GM10847 (cell line): ENCODE results near the gene AURKAIP1.

Experiments used
- POLR2A ChIP-seq: IDR thresholded peaks from 2 replicates; pipeline ENCODE4 v1.6.1; 2011; ENCODE audit not compliant: insufficient read length; ENCODE audit errors: extremely low read depth

The AURKAIP1 gene

GRCh38 chr1:1374929-1375662, at the start of gene AURKAIP1:
Gene AURKAIP1, minus strand, starts transcription at chr1:1375207. Its CDS starts 451 bp downstream, at chr1:1374756.
- peak; percentile 78 for TF ChIP-seq POLR2A

- TF ChIP-seq POLR2A: no peak
These were observed 49.7 kb upstream of the AURKAIP1 start for GRCh38 chr1:1424707-1425106.

GRCh38 chr1:1423245-1423597, 48.2 kb upstream of the AURKAIP1 start:
- TF ChIP-seq POLR2A: no peak

GRCh38 chr1:1422465-1423244, 47.6 kb upstream of the AURKAIP1 start:
- TF ChIP-seq POLR2A: no peak

- no peak for TF ChIP-seq POLR2A
These were observed 47.0 kb upstream of the AURKAIP1 start for GRCh38 chr1:1421907-1422464.

- no peak for TF ChIP-seq POLR2A
These were observed 46.3 kb upstream of the AURKAIP1 start, which contains the start of gene ANKRD65 for GRCh38 chr1:1421147-1421906. Gene ANKRD65, minus strand, starts transcription at chr1:1421276. Its CDS starts 271 bp downstream, at chr1:1421005.

- no peak for TF ChIP-seq POLR2A
These were observed 45.7 kb upstream of the AURKAIP1 start for GRCh38 chr1:1420654-1421141.

GRCh38 chr1:1419813-1420653, 45.0 kb upstream of the AURKAIP1 start:
- no peak for TF ChIP-seq POLR2A

GRCh38 chr1:1419363-1419812, 44.4 kb upstream of the AURKAIP1 start:
- TF ChIP-seq POLR2A: no peak

- TF ChIP-seq POLR2A: no peak
These were observed 43.7 kb upstream of the AURKAIP1 start for GRCh38 chr1:1418464-1419362.

GRCh38 chr1:1415751-1416150, 40.7 kb upstream of the AURKAIP1 start:
- TF ChIP-seq POLR2A: no peak

- TF ChIP-seq POLR2A: no peak
These were observed 36.6 kb upstream of the AURKAIP1 start for GRCh38 chr1:1411626-1412025.

GRCh38 chr1:1407636-1408318, 32.8 kb upstream of the AURKAIP1 start:
- no peak for TF ChIP-seq POLR2A
